ENCODE data around the gene BCLAF3. TPM values are rescaled to one million over a fixed set of nuclear protein-coding genes. Genes with fewer than 3 reads are reported as not detected.

The BCLAF3 gene
- total RNA-seq (10 to 100 TPM in 1 of 4 donors, 1 to 10 TPM in 3; 7.9 to 16.3 (median 9.8) TPM), polyA plus RNA-seq (10 to 100 TPM in 1 of 3 donors, 1 to 10 TPM in 2; 4.3 to 11.4 (median 9.5) TPM)

- Histone ChIP-seq H3K27ac (peak within 1 kb of the TSS; percentile 77 to 82 (median 78)), H3K4me1 (no peaks in the 10 kb centered on the region), H3K27me3 (no peaks in the 10 kb centered on the region), H3K9me3 (no peaks in the 10 kb centered on the region), H3K4me3 (peak within 1 kb of the TSS; percentile 65 to 82 (median 75)), H3K36me3 (no peaks in the 10 kb centered on the region)
- peak; percentile 35 to 71 (median 56) for TF ChIP-seq CTCF (IDR thresholded peaks at IDR 0.05)
- peak; percentile 36 to 71 (median 66) for TF ChIP-seq POLR2AphosphoS5 (IDR thresholded peaks at IDR 0.05)
- no peak for TF ChIP-seq EP300 (IDR thresholded peaks at IDR 0.05)
- no peak for TF ChIP-seq POLR2A (IDR thresholded peaks at IDR 0.05)
- peak; percentile 93 for DNase-seq
- 1% methylated on average over 92 to 103 of the region's 103 CpGs for WGBS, 2 donors
- intact Hi-C loops (cut with DNase I), result loop anchor here (1.0 kb wide), 1 partner anchor 85 kb away; no protein-coding TSS in a partner anchor
Observed at GRCh38 chrX:19990556-19991349, at the start of gene BCLAF3. BCLAF3 (minus strand) TSS chrX:19991061; CDS start chrX:19970264, 20,797 bp downstream.

GRCh38 chrX:20038966-20039365 is 48.1 kb upstream of the BCLAF3 start:
- 93 to 98% methylated on average over 3 of the region's 3 CpGs for WGBS, 2 donors
- TF ChIP-seq POLR2A (IDR thresholded peaks at IDR 0.05), result no peak
- TF ChIP-seq CTCF (IDR thresholded peaks at IDR 0.05), result no peak
- TF ChIP-seq EP300 (IDR thresholded peaks at IDR 0.05), result no peak
- no peak for TF ChIP-seq POLR2AphosphoS5 (IDR thresholded peaks at IDR 0.05)
- H3K9me3 ChIP-seq, result no peaks in the 10 kb centered on the region
- intact Hi-C loops (cut with DNase I), result no loop called here
- no peak overlapping the region for H3K27ac ChIP-seq
- no peaks in the 10 kb centered on the region for H3K36me3 ChIP-seq
- no peak for DNase-seq
- H3K4me1 ChIP-seq, result no peaks in the 10 kb centered on the region
- H3K27me3 ChIP-seq, result no peaks in the 10 kb centered on the region
- H3K4me3 ChIP-seq, result no peak overlapping the region

GRCh38 chrX:20037186-20037585 is 46.3 kb upstream of the BCLAF3 start:
- no peaks in the 10 kb centered on the region for H3K36me3 ChIP-seq
- H3K27ac ChIP-seq, result no peak overlapping the region
- no peaks in the 10 kb centered on the region for H3K9me3 ChIP-seq
- intact Hi-C loops (cut with DNase I), result no loop called here
- no peak for DNase-seq
- H3K4me1 ChIP-seq, result no peaks in the 10 kb centered on the region
- TF ChIP-seq POLR2A (IDR thresholded peaks at IDR 0.05), result no peak
- no peak overlapping the region for H3K4me3 ChIP-seq
- no peaks in the 10 kb centered on the region for H3K27me3 ChIP-seq
- 80 to 84% methylated on average over 6 of the region's 6 CpGs for WGBS, 2 donors

- no peak overlapping the region for H3K4me3 ChIP-seq
- TF ChIP-seq EP300 (IDR thresholded peaks at IDR 0.05) (no peak), POLR2AphosphoS5 (IDR thresholded peaks at IDR 0.05) (no peak), CTCF (IDR thresholded peaks at IDR 0.05) (no peak)
- 68 to 72% methylated on average over 2 of the region's 2 CpGs for WGBS, 2 donors
- no peaks in the 10 kb centered on the region for H3K9me3 ChIP-seq
- DNase-seq, result no peak
- no peak overlapping the region for H3K27ac ChIP-seq
- intact Hi-C loops (cut with DNase I), result no loop called here
- no peaks in the 10 kb centered on the region for H3K27me3 ChIP-seq
- no peaks in the 10 kb centered on the region for H3K36me3 ChIP-seq
- H3K4me1 ChIP-seq, result no peaks in the 10 kb centered on the region
Observed at GRCh38 chrX:20032201-20032600, 41.3 kb upstream of the BCLAF3 start.

- TF ChIP-seq POLR2AphosphoS5 (IDR thresholded peaks at IDR 0.05) (no peak), POLR2A (IDR thresholded peaks at IDR 0.05) (no peak), EP300 (IDR thresholded peaks at IDR 0.05) (no peak), CTCF (IDR thresholded peaks at IDR 0.05) (no peak)
- intact Hi-C loops (cut with DNase I), result no loop called here
- WGBS, 2 donors, result 14 to 19% methylated on average over 2 of the region's 2 CpGs
- DNase-seq, result no peak
- no peak overlapping the region for H3K27ac ChIP-seq
- no peaks in the 10 kb centered on the region for H3K4me1 ChIP-seq
- H3K36me3 ChIP-seq, result no peaks in the 10 kb centered on the region
- H3K9me3 ChIP-seq, result no peaks in the 10 kb centered on the region
- H3K4me3 ChIP-seq, result no peak overlapping the region
- H3K27me3 ChIP-seq, result no peaks in the 10 kb centered on the region
Observed at GRCh38 chrX:20029728-20030127, 38.9 kb upstream of the BCLAF3 start.
